IMR-90 (cell line): ENCODE results near the gene LENG9. TPM values are rescaled to one million over a fixed set of nuclear protein-coding genes. Genes with fewer than 3 reads are reported as not detected.

Source experiments
- ATAC-seq: fragments of 200-7000 bp; cut with Tn5 transposase; 2 replicates; pipeline ENCODE4 v1.9.1; 2020; ENCODE audit warnings: low read depth, mild to moderate bottlenecking, moderate library complexity
- BruUV-seq: library from RNA; stranded (reverse); fragments of 400-500 nt; replicated peaks from 2 replicates; lab custom pipeline; 2021; lab: Mats Ljungman, UMichigan
- CTCF ChIA-PET: fragments of 300-600 bp; formaldehyde crosslinking; extraction: SDS; loops from one replicate; lab custom pipeline; 2021; ENCODE audit warnings: antibody characterized with exemption; lab: Yijun Ruan, JAX
- POLR2A ChIA-PET: fragments of 300-600 bp; sonication (Branson Sonifier 250); formaldehyde crosslinking; loops from one replicate; lab custom pipeline; 2022; ENCODE audit warnings: antibody characterized with exemption; ENCODE audit not compliant: unreplicated experiment; lab: Charles Lee
- DNase-seq: peaks from one replicate; pipeline ENCODE4 v3.0.0; 2013
- H2AFZ ChIP-seq: replicated peaks from 2 replicates; pipeline ENCODE3; 2013; ENCODE audit warnings: low read length, mild to moderate bottlenecking; ENCODE audit not compliant: poor library complexity
- H2AK5ac ChIP-seq: 2 replicates; pipeline ENCODE4 v1.6.1; 2013; ENCODE audit warnings: low read depth, low read length, inconsistent platforms
- H2AK9ac ChIP-seq: replicated peaks from 2 replicates; pipeline ENCODE3; 2013; ENCODE audit warnings: mild to moderate bottlenecking, low read depth, low read length, moderate library complexity; ENCODE audit not compliant: poor library complexity
- H2BK120ac ChIP-seq: 2 replicates; pipeline ENCODE4 v1.6.1; 2013; ENCODE audit warnings: low read depth, low read length, inconsistent platforms
- H2BK15ac ChIP-seq: 3 replicates; pipeline ENCODE4 v1.6.1; 2013; ENCODE audit warnings: low read depth, low read length, inconsistent platforms
- H2BK20ac ChIP-seq: 2 replicates; pipeline ENCODE4 v1.6.1; 2013; ENCODE audit warnings: low read depth, mild to moderate bottlenecking, inconsistent platforms, low read length, moderate library complexity
- H2BK5ac ChIP-seq: 2 replicates; pipeline ENCODE4 v1.6.1; 2013; ENCODE audit warnings: mild to moderate bottlenecking, low read depth, low read length, inconsistent platforms; ENCODE audit not compliant: poor library complexity, severe bottlenecking
- H3K14ac ChIP-seq: replicated peaks from 2 replicates; pipeline ENCODE4 v1.6.1; 2013; ENCODE audit warnings: low read depth, low read length, inconsistent platforms
- H3K18ac ChIP-seq: 2 replicates; pipeline ENCODE4 v1.6.1; 2013; ENCODE audit warnings: low read depth, low read length, control low read depth
- H3K23ac ChIP-seq: 2 replicates; pipeline ENCODE4 v1.6.1; 2013; ENCODE audit warnings: low read depth, low read length, inconsistent platforms
- H3K27ac ChIP-seq: 2 replicates; pipeline ENCODE4 v1.5.1; 2013; ENCODE audit warnings: mild to moderate bottlenecking, control low read depth, low read length; ENCODE audit not compliant: insufficient read depth
- H3K27me3 ChIP-seq: 2 replicates; pipeline ENCODE4 v1.6.1; 2013; ENCODE audit warnings: low read length; ENCODE audit not compliant: control insufficient read depth, insufficient read depth
- H3K36me3 ChIP-seq: 2 replicates; pipeline ENCODE4 v1.6.1; 2013; ENCODE audit warnings: low read length, mixed read lengths; ENCODE audit not compliant: control insufficient read depth, insufficient read depth
- H3K4ac ChIP-seq: 2 replicates; pipeline ENCODE4 v1.6.1; 2013; ENCODE audit warnings: low read depth, low read length, inconsistent platforms
- H3K4me1 ChIP-seq: 2 replicates; pipeline ENCODE4 v1.6.1; 2013; ENCODE audit warnings: low read length, mixed read lengths; ENCODE audit not compliant: control insufficient read depth, insufficient read depth
- H3K4me2 ChIP-seq: 2 replicates; pipeline ENCODE4 v1.6.1; 2013; ENCODE audit warnings: low read depth, mild to moderate bottlenecking, control low read depth, low read length, moderate library complexity
- H3K4me3 ChIP-seq: 2 replicates; pipeline ENCODE4 v1.5.1; 2013; ENCODE audit warnings: low read depth, mild to moderate bottlenecking, control low read depth, low read length, moderate library complexity; ENCODE audit not compliant: insufficient read depth
- H3K56ac ChIP-seq: 2 replicates; pipeline ENCODE4 v1.6.1; 2013; ENCODE audit warnings: low read length, inconsistent platforms; ENCODE audit not compliant: insufficient read depth; ENCODE audit errors: extremely low read depth
- H3K79me1 ChIP-seq, 2 experiments: 2 replicates each; pipeline ENCODE4 v1.6.1; 2013; ENCODE audit warnings: low read length in 2 of 2, inconsistent platforms in 1 of 2, low read depth in 1 of 2
- H3K9ac ChIP-seq: 2 replicates; pipeline ENCODE4 v1.6.1; 2013; ENCODE audit warnings: low read depth, low read length, control low read depth
- H3K9me1 ChIP-seq: 2 replicates; pipeline ENCODE4 v1.6.1; 2013; ENCODE audit warnings: low read length, inconsistent platforms; ENCODE audit not compliant: insufficient read depth
- H3K9me3 ChIP-seq: 2 replicates; pipeline ENCODE4 v1.6.1; 2013; ENCODE audit warnings: low read length; ENCODE audit not compliant: control insufficient read depth, insufficient read depth
- H4K20me1 ChIP-seq: 2 replicates; pipeline ENCODE4 v1.6.1; 2013; ENCODE audit warnings: low read length, inconsistent platforms; ENCODE audit not compliant: insufficient read depth
- H4K5ac ChIP-seq: 2 replicates; pipeline ENCODE4 v1.6.1; 2013; ENCODE audit warnings: mild to moderate bottlenecking, low read depth, low read length, control low read depth
- H4K8ac ChIP-seq, 2 experiments: 2 replicates each; pipeline ENCODE4 v1.6.1; 2013; ENCODE audit warnings: low read depth in 2 of 2, low read length in 2 of 2, control low read depth in 1 of 2, inconsistent platforms in 1 of 2
- H4K91ac ChIP-seq: 2 replicates; pipeline ENCODE4 v1.6.1; 2013; ENCODE audit warnings: low read depth, low read length, inconsistent platforms; ENCODE audit not compliant: insufficient read depth
- BHLHE40 ChIP-seq: fragments of 150-350 bp; IDR thresholded peaks from 2 replicates; pipeline ENCODE4 v1.6.1; 2016; ENCODE audit warnings: mild to moderate bottlenecking, low read depth, low read length
- CEBPB ChIP-seq: IDR thresholded peaks from 2 replicates; pipeline ENCODE4 v1.6.1; 2012; ENCODE audit warnings: low read depth, low read length, improper control_type of control experiment
- CHD1 ChIP-seq: IDR thresholded peaks from 2 replicates; pipeline ENCODE4 v1.6.1; 2012; ENCODE audit warnings: low read depth, low read length, improper control_type of control experiment
- FOS ChIP-seq: fragments of 150-350 bp; IDR thresholded peaks from 2 replicates; pipeline ENCODE4 v1.6.1; 2016; ENCODE audit warnings: low read depth, low read length
- MAFK ChIP-seq: IDR thresholded peaks from 2 replicates; pipeline ENCODE4 v1.6.1; 2012; ENCODE audit warnings: low read depth, low read length, improper control_type of control experiment
- MAZ ChIP-seq: IDR thresholded peaks from 2 replicates; pipeline ENCODE4 v1.6.1; 2012; ENCODE audit warnings: low read depth, mild to moderate bottlenecking, low read length, improper control_type of control experiment, moderate library complexity, borderline replicate concordance
- MXI1 ChIP-seq: IDR thresholded peaks from 2 replicates; pipeline ENCODE4 v1.6.1; 2012; ENCODE audit warnings: low read depth, mild to moderate bottlenecking, low read length, moderate library complexity, borderline replicate concordance
- NFE2L2 ChIP-seq: fragments of 150-350 bp; IDR thresholded peaks from 2 replicates; pipeline ENCODE4 v1.6.1; 2016; ENCODE audit warnings: low read depth, mild to moderate bottlenecking, low read length
- POLR2A ChIP-seq: IDR thresholded peaks from 2 replicates; pipeline ENCODE4 v1.6.1; 2012; ENCODE audit warnings: mild to moderate bottlenecking, low read depth, low read length
- RAD21 ChIP-seq: IDR thresholded peaks from 2 replicates; pipeline ENCODE4 v1.6.1; 2012; ENCODE audit warnings: low read length, improper control_type of control experiment
- RCOR1 ChIP-seq: IDR thresholded peaks from 2 replicates; pipeline ENCODE4 v1.6.1; 2012; ENCODE audit warnings: mild to moderate bottlenecking, low read length, improper control_type of control experiment; ENCODE audit not compliant: insufficient replicate concordance
- RFX5 ChIP-seq: IDR thresholded peaks from 2 replicates; pipeline ENCODE4 v1.8.0; 2012; ENCODE audit warnings: low read depth, mild to moderate bottlenecking, low read length, moderate library complexity
- SMC3 ChIP-seq: fragments of 150-350 bp; IDR thresholded peaks from 2 replicates; pipeline ENCODE4 v1.6.1; 2016; ENCODE audit warnings: low read depth, mild to moderate bottlenecking, antibody characterized with exemption, low read length, moderate library complexity
- WGBS, 2 experiments: methylation state at CpG; one replicate each; pipeline versions ENCODE4 v1.1.5 to v1.1.7; 2013; ENCODE audit warnings: missing lambda C conversion rate in 2 of 2; ENCODE audit not compliant: insufficient read length in 1 of 2; ENCODE audit errors: extremely low coverage in 2 of 2; 5-methylcytosine and 5-hydroxymethylcytosine counted together
- dilution Hi-C: fragments of 300-500 bp; cut with HindIII; formaldehyde crosslinking; loops from one replicate; pipeline ENCODE4 v1.14.3; 2018; ENCODE audit warnings: low sequenced_read_pairs; ENCODE audit not compliant: unreplicated experiment
- in situ Hi-C: fragments of 300-500 bp; cut with MboI; formaldehyde crosslinking; loops from 3 replicates; pipeline ENCODE4 v1.14.3; 2019; ENCODE audit warnings: low sequenced_read_pairs, inconsistent platforms, mixed read lengths
- intact Hi-C: fragments of 100-400 bp; cut with micrococcal nuclease; formaldehyde crosslinking; loops from 2 replicates; pipeline ENCODE4 v1.10.0; 2022
- polyA plus RNA-seq, 3 experiments: library from polyadenylated mRNA; depleted of rRNA; stranded (reverse); fragments of >200 nt; gene quantifications; 2 replicates each; pipeline ENCODE4 v1.2.3, GENCODE V29; 2012; ENCODE audit warnings: low replicate concordance in 1 of 3
- total RNA-seq: library from RNA; depleted of rRNA; stranded (reverse); fragments of >200 nt; gene quantifications from 2 replicates; pipeline ENCODE4 v1.2.3, GENCODE V29; 2012
- TF ChIP-seq, protein P1 (sequence below): conservative IDR thresholded peaks from 2 replicates; pipeline ENCODE4 v1.5.1; 2012; ENCODE audit warnings: mild to moderate bottlenecking, low read depth, low read length, improper control_type of control experiment
- TF ChIP-seq, protein P2 (sequence below): fragments of 150-350 bp; IDR thresholded peaks from 2 replicates; pipeline ENCODE4 v1.6.1; 2016; ENCODE audit warnings: low read depth, mild to moderate bottlenecking, low read length, moderate library complexity, borderline replicate concordance
- TF ChIP-seq, protein P3 (sequence below): fragments of 150-350 bp; IDR thresholded peaks from 2 replicates; pipeline ENCODE4 v1.6.1; 2017; ENCODE audit warnings: mild to moderate bottlenecking, antibody characterized with exemption, low read length, low read depth

Gene LENG9
- total and polyA plus RNA-seq, 2 of the 4 experiments (the other 2 are of a cell fraction): 0.94 to 1.1 TPM

DNA sequence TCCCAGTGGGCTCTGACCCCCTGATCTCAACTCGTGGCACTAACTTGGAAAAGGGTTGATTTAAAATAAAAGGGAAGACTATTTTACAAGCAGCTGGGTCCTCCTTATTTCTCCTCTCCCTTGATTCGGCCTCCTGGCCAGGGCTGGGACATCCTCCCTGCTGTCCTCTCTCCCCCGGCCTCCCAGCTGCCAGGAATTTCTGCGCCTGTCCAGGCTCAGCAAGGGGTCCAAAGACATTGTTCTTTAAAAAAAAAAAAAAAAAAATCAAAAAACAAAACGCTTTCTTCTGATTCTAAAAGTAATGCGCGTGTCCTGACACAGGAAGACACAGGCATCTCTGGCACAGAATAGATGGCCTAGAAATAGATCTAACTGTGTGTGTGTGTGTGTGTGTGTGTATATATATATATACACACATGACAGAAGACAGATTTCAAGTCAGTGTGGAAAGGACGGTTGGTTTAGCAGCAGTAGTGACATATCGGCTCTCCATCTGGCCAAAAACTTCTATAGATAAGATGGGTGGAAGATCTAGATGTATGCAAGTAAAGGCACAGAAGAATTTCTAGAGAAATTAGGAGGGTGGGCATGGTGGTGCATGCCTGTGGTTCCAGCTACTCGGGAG is 26.8 kb downstream of the LENG9 start:
- in situ Hi-C loops: no loop called here
- no peak overlapping the region for H4K8ac ChIP-seq
- no peak overlapping the region for H2BK20ac ChIP-seq
- BruUV-seq: no TSS peak
- H3K27ac ChIP-seq: no peak overlapping the region
- H3K18ac ChIP-seq: no peak overlapping the region
- no CpG with 5 or more reads among the region's 10 CpGs for WGBS, 2 experiments
- no peak overlapping the region for H3K4ac ChIP-seq
- peaks cover 14% of the 10 kb centered on the region for H4K20me1 ChIP-seq
- H3K4me2 ChIP-seq: no peak overlapping the region
- no peak overlapping the region for H3K9ac ChIP-seq
- no peak overlapping the region for H4K91ac ChIP-seq
- CTCF ChIA-PET: interaction anchor here (0.5 kb wide), 1 partner anchor 9 kb away, joined by 3 read pairs; no protein-coding TSS in a partner anchor
- no peak overlapping the region for H3K56ac ChIP-seq
- H3K9me3 ChIP-seq: no peaks in the 10 kb centered on the region
- H2BK15ac ChIP-seq: no peak overlapping the region
- no peak overlapping the region for H2BK5ac ChIP-seq
- ATAC-seq: no peak
- no peaks in the 10 kb centered on the region for H3K4me1 ChIP-seq
- TF ChIP-seq NFE2L2 (no peak), RAD21 (no peak), MXI1 (no peak), POLR2A (no peak), SMC3 (no peak), RCOR1 (no peak), MAZ (no peak), FOS (no peak), CEBPB (no peak), CHD1 (no peak), MAFK (no peak), BHLHE40 (no peak), RFX5 (no peak)
- TF ChIP-seq, protein P1, sequence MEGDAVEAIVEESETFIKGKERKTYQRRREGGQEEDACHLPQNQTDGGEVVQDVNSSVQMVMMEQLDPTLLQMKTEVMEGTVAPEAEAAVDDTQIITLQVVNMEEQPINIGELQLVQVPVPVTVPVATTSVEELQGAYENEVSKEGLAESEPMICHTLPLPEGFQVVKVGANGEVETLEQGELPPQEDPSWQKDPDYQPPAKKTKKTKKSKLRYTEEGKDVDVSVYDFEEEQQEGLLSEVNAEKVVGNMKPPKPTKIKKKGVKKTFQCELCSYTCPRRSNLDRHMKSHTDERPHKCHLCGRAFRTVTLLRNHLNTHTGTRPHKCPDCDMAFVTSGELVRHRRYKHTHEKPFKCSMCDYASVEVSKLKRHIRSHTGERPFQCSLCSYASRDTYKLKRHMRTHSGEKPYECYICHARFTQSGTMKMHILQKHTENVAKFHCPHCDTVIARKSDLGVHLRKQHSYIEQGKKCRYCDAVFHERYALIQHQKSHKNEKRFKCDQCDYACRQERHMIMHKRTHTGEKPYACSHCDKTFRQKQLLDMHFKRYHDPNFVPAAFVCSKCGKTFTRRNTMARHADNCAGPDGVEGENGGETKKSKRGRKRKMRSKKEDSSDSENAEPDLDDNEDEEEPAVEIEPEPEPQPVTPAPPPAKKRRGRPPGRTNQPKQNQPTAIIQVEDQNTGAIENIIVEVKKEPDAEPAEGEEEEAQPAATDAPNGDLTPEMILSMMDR: no peak
- TF ChIP-seq, protein P2, sequence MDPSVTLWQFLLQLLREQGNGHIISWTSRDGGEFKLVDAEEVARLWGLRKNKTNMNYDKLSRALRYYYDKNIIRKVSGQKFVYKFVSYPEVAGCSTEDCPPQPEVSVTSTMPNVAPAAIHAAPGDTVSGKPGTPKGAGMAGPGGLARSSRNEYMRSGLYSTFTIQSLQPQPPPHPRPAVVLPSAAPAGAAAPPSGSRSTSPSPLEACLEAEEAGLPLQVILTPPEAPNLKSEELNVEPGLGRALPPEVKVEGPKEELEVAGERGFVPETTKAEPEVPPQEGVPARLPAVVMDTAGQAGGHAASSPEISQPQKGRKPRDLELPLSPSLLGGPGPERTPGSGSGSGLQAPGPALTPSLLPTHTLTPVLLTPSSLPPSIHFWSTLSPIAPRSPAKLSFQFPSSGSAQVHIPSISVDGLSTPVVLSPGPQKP: no peak
- TF ChIP-seq, protein P3, sequence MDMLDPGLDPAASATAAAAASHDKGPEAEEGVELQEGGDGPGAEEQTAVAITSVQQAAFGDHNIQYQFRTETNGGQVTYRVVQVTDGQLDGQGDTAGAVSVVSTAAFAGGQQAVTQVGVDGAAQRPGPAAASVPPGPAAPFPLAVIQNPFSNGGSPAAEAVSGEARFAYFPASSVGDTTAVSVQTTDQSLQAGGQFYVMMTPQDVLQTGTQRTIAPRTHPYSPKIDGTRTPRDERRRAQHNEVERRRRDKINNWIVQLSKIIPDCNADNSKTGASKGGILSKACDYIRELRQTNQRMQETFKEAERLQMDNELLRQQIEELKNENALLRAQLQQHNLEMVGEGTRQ: no peak
- H3K27me3 ChIP-seq: no peaks in the 10 kb centered on the region
- no peak overlapping the region for H2AK9ac ChIP-seq
- no peak for DNase-seq
- dilution Hi-C loops: no loop called here
- peaks cover 7% of the 10 kb centered on the region for H3K36me3 ChIP-seq
- H3K14ac ChIP-seq: no peak overlapping the region
- no peak overlapping the region for H2AFZ ChIP-seq
- H3K4me3 ChIP-seq: no peak overlapping the region
- intact Hi-C loops: no loop called here
- POLR2A ChIA-PET: no interaction called here
- peaks cover 6% of the 10 kb centered on the region; the same call in 1 of the 2 replicates for H3K9me1 ChIP-seq
- no peak overlapping the region for H2AK5ac ChIP-seq
- no peak overlapping the region for H2BK120ac ChIP-seq
- H3K23ac ChIP-seq: no peak overlapping the region
- no peak overlapping the region for H4K5ac ChIP-seq
- H3K79me1 ChIP-seq: peaks cover 14 to 19% of the 10 kb centered on the region in 2 experiments
